WTC11 (cell line): ENCODE data around the gene DOCK8. TPM values are rescaled to one million over a fixed set of nuclear protein-coding genes. Genes with fewer than 3 reads are reported as not detected.

Experiments used
- ATAC-seq: fragments of 200-7000 bp; cut with Tn5 transposase; 2 replicates; pipeline ENCODE4 v1.10.0; 2021; ENCODE audit warnings: mild to moderate bottlenecking, moderate library complexity
- CTCF ChIA-PET: fragments of 300-600 bp; sonication (Branson Sonifier 250); formaldehyde crosslinking; loops from one replicate; lab custom pipeline; 2021; ENCODE audit warnings: antibody characterized with exemption; lab: Charles Lee
- POLR2A ChIA-PET: fragments of 350-600 bp; sonication (Branson Sonifier 250); formaldehyde crosslinking; loops from one replicate; lab custom pipeline; 2021; ENCODE audit warnings: antibody characterized with exemption; lab: Charles Lee
- DNase-seq: peaks from one replicate; pipeline ENCODE4 v3.0.0; 2021; ENCODE audit warnings: low spot score
- H3K27ac Mint-ChIP-seq: 2 replicates; pipeline ENCODE4 v1.8.0; 2021; ENCODE audit warnings: mixed read lengths
- H3K27me3 Mint-ChIP-seq: 2 replicates; pipeline ENCODE4 v1.8.0; 2021; ENCODE audit warnings: low read depth, mild to moderate bottlenecking, moderate library complexity, mixed read lengths
- H3K36me3 Mint-ChIP-seq: 2 replicates; pipeline ENCODE4 v1.8.0; 2021; ENCODE audit warnings: mixed read lengths
- H3K4me1 Mint-ChIP-seq: 2 replicates; pipeline ENCODE4 v1.8.0; 2022; ENCODE audit warnings: mixed read lengths
- H3K4me3 Mint-ChIP-seq: 2 replicates; pipeline ENCODE4 v1.8.0; 2021; ENCODE audit warnings: mild to moderate bottlenecking, moderate library complexity, mixed read lengths
- H3K9me3 Mint-ChIP-seq: 2 replicates; pipeline ENCODE4 v1.8.0; 2021; ENCODE audit warnings: mixed read lengths
- ESRRA ChIP-seq: sonication (generic); formaldehyde crosslinking; IDR thresholded peaks from 2 replicates; pipeline ENCODE4 v1.8.1; 2022; ENCODE audit warnings: mild to moderate bottlenecking, missing genetic modification reagents, borderline replicate concordance
- FOXK1 ChIP-seq: sonication (generic); formaldehyde crosslinking; IDR thresholded peaks from 2 replicates; pipeline ENCODE4 v1.8.0; 2022; ENCODE audit warnings: mild to moderate bottlenecking, moderate library complexity, missing genetic modification reagents
- GRHL2 ChIP-seq: fragments of 250-450 bp; sonication (Bioruptor Pico); IDR thresholded peaks from 2 replicates; pipeline ENCODE4 v1.8.0; 2022; ENCODE audit warnings: mild to moderate bottlenecking, moderate library complexity; ENCODE audit not compliant: insufficient replicate concordance, severe bottlenecking
- KAT7 ChIP-seq: sonication (generic); formaldehyde crosslinking; IDR thresholded peaks from 2 replicates; pipeline ENCODE4 v1.8.1; 2023; ENCODE audit warnings: missing genetic modification reagents, mild to moderate bottlenecking, borderline replicate concordance
- NFATC4 ChIP-seq: fragments of 250-450 bp; sonication (Bioruptor Pico); IDR thresholded peaks from 2 replicates; pipeline ENCODE4 v1.9.0; 2021; ENCODE audit warnings: mild to moderate bottlenecking
- SOX15 ChIP-seq: fragments of 250-450 bp; sonication (Bioruptor Pico); IDR thresholded peaks from 2 replicates; pipeline ENCODE4 v1.9.0; 2021; ENCODE audit warnings: mild to moderate bottlenecking
- TEAD1 ChIP-seq: sonication (generic); formaldehyde crosslinking; IDR thresholded peaks from 2 replicates; pipeline ENCODE4 v1.8.0; 2022; ENCODE audit warnings: mild to moderate bottlenecking, missing genetic modification reagents
- ZBTB21 ChIP-seq: sonication (generic); formaldehyde crosslinking; IDR thresholded peaks from 2 replicates; pipeline ENCODE4 v1.8.1; 2023; ENCODE audit warnings: mild to moderate bottlenecking, missing genetic modification reagents, borderline replicate concordance
- ZNF219 ChIP-seq: sonication (generic); formaldehyde crosslinking; IDR thresholded peaks from 2 replicates; pipeline ENCODE4 v1.8.0; 2023; ENCODE audit warnings: missing genetic modification reagents, mild to moderate bottlenecking, borderline replicate concordance
- ZNF317 ChIP-seq: sonication (generic); formaldehyde crosslinking; IDR thresholded peaks from 2 replicates; pipeline ENCODE4 v1.8.1; 2023; ENCODE audit warnings: low read depth, mild to moderate bottlenecking, moderate library complexity, missing genetic modification reagents, borderline replicate concordance
- ZNF396 ChIP-seq: fragments of 250-450 bp; sonication (Bioruptor Pico); IDR thresholded peaks from 2 replicates; pipeline ENCODE4 v1.8.0; 2021; ENCODE audit warnings: mild to moderate bottlenecking, moderate library complexity, borderline replicate concordance
- total RNA-seq: library from RNA; stranded (reverse); gene quantifications from 3 replicates; pipeline ENCODE4 v1.2.3, GENCODE V29; 2021
- TF ChIP-seq, protein P1 (sequence below): sonication (generic); formaldehyde crosslinking; IDR thresholded peaks from 2 replicates; pipeline ENCODE4 v1.8.0; 2023; ENCODE audit warnings: mild to moderate bottlenecking, missing genetic modification reagents
- TF ChIP-seq, protein P2 (sequence below): sonication (generic); formaldehyde crosslinking; IDR thresholded peaks from 2 replicates; pipeline ENCODE4 v1.8.1; 2023; ENCODE audit warnings: mild to moderate bottlenecking, missing genetic modification reagents, moderate library complexity
- TF ChIP-seq, protein P3 (sequence below): fragments of 250-450 bp; sonication (Bioruptor Pico); IDR thresholded peaks from 2 replicates; pipeline ENCODE4 v1.9.0; 2021; ENCODE audit warnings: moderate library complexity, mild to moderate bottlenecking, inconsistent platforms, borderline replicate concordance
- TF ChIP-seq, protein P4 (sequence below): sonication (generic); formaldehyde crosslinking; IDR thresholded peaks from 2 replicates; pipeline ENCODE4 v1.8.1; 2023; ENCODE audit warnings: mild to moderate bottlenecking, moderate library complexity, missing genetic modification reagents
- TF ChIP-seq, protein P5 (sequence below): sonication (generic); formaldehyde crosslinking; IDR thresholded peaks from 2 replicates; pipeline ENCODE4 v1.8.0; 2022; ENCODE audit warnings: mild to moderate bottlenecking, missing genetic modification reagents
- TF ChIP-seq, protein P6 (sequence below): sonication (generic); formaldehyde crosslinking; IDR thresholded peaks from 2 replicates; pipeline ENCODE4 v1.8.1; 2023; ENCODE audit warnings: mild to moderate bottlenecking, missing genetic modification reagents, borderline replicate concordance
- TF ChIP-seq, protein P7 (sequence below): fragments of 250-450 bp; sonication (Bioruptor Pico); IDR thresholded peaks from 2 replicates; pipeline ENCODE4 v2.1.2; 2022; ENCODE audit warnings: mild to moderate bottlenecking, moderate library complexity
- TF ChIP-seq, protein P8 (sequence below): fragments of 250-450 bp; sonication (Bioruptor Pico); IDR thresholded peaks from 2 replicates; pipeline ENCODE4 v1.9.0; 2021; ENCODE audit warnings: mild to moderate bottlenecking
- TF ChIP-seq, protein P9 (sequence below): sonication (generic); formaldehyde crosslinking; IDR thresholded peaks from 2 replicates; pipeline ENCODE4 v1.8.0; 2022; ENCODE audit warnings: mild to moderate bottlenecking, missing genetic modification reagents

Gene DOCK8
- total RNA-seq, 1 experiment from 2014 or later: 3.2 TPM

DNA sequence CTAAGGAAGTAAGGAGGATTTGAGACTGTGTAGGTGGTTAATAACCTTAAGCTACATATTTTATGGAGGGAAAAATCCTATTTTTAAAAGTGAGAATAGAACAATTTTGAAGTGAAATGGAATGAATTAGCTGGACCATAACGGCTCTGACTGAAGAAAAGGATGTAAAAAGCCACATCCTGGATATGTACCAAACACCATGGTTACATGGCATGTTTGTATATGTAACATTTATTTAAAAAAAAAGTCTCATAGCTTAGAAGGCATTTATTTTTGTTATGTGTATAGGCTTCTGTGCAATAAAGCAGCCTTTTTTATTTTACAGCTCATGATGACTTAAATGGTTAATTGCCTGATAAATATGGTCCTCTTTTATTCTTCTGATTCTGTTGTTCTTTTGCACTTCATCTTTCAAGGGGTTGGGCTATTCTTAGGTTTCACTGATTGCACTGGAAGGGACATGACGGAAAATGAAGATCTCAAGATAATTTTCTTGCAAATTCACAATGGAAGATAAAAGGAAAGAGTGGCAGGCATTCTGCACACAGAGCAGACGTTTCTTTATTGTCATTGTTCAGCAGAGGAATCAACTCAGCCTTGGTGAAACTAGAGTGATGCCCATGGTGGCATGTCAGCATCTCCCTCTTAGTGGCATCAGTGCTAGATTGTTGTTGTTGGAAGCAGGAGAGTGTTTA, 63.1 kb downstream of the DOCK8 start (continued):
- TF ChIP-seq, protein P1, sequence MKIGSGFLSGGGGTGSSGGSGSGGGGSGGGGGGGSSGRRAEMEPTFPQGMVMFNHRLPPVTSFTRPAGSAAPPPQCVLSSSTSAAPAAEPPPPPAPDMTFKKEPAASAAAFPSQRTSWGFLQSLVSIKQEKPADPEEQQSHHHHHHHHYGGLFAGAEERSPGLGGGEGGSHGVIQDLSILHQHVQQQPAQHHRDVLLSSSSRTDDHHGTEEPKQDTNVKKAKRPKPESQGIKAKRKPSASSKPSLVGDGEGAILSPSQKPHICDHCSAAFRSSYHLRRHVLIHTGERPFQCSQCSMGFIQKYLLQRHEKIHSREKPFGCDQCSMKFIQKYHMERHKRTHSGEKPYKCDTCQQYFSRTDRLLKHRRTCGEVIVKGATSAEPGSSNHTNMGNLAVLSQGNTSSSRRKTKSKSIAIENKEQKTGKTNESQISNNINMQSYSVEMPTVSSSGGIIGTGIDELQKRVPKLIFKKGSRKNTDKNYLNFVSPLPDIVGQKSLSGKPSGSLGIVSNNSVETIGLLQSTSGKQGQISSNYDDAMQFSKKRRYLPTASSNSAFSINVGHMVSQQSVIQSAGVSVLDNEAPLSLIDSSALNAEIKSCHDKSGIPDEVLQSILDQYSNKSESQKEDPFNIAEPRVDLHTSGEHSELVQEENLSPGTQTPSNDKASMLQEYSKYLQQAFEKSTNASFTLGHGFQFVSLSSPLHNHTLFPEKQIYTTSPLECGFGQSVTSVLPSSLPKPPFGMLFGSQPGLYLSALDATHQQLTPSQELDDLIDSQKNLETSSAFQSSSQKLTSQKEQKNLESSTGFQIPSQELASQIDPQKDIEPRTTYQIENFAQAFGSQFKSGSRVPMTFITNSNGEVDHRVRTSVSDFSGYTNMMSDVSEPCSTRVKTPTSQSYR (CRISPR knock-in tag): no peak
- TF ChIP-seq ZNF317 (CRISPR knock-in tag) (no peak), NFATC4 (no peak), GRHL2 (CRISPR knock-in tag) (no peak), ZBTB21 (CRISPR knock-in tag) (no peak), ESRRA (no peak), SOX15 (CRISPR knock-in tag) (no peak)
- TF ChIP-seq, protein P2, sequence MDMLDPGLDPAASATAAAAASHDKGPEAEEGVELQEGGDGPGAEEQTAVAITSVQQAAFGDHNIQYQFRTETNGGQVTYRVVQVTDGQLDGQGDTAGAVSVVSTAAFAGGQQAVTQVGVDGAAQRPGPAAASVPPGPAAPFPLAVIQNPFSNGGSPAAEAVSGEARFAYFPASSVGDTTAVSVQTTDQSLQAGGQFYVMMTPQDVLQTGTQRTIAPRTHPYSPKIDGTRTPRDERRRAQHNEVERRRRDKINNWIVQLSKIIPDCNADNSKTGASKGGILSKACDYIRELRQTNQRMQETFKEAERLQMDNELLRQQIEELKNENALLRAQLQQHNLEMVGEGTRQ (CRISPR knock-in tag): no peak
- TF ChIP-seq, protein P3, sequence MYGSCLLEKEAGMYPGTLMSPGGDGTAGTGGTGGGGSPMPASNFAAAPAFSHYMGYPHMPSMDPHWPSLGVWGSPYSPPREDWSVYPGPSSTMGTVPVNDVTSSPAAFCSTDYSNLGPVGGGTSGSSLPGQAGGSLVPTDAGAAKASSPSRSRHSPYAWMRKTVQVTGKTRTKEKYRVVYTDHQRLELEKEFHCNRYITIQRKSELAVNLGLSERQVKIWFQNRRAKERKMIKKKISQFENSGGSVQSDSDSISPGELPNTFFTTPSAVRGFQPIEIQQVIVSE: no peak

DNA sequence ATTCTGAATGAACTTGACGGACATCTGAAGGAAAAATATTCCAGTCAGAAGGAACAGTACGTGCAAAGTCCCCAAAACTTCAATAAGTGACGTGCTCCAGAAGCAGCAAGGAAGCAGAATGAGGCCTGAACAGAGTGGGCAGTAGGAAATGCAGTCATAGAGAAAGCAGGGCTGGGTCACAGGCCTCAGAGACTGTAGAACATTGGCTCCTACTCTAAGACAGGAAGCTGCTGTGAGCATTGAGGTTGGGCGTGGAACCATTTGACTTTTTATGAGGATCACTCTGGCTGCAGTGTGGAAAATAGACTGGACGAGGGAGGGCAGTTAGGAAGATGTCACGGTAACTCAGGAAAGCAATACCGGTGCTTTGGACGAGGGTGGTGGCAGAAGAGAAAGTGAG, 64.0 kb downstream of the DOCK8 start:
- H3K27ac Mint-ChIP-seq: no peak overlapping the region
- no peaks in the 10 kb centered on the region for H3K9me3 Mint-ChIP-seq
- H3K4me3 Mint-ChIP-seq: no peak overlapping the region
- H3K36me3 Mint-ChIP-seq: no peaks in the 10 kb centered on the region
- no peaks in the 10 kb centered on the region for H3K4me1 Mint-ChIP-seq
- DNase-seq (no peak), ATAC-seq (no peak)
- POLR2A ChIA-PET: no interaction called here
- H3K27me3 Mint-ChIP-seq: no peaks in the 10 kb centered on the region
- CTCF ChIA-PET: interaction anchor here (1.1 kb wide), 1 partner anchor 14 kb away, joined by 3 read pairs; no protein-coding TSS in a partner anchor
- no peak for TF ChIP-seq ZNF219 (CRISPR knock-in tag)
- TF ChIP-seq, protein P4, sequence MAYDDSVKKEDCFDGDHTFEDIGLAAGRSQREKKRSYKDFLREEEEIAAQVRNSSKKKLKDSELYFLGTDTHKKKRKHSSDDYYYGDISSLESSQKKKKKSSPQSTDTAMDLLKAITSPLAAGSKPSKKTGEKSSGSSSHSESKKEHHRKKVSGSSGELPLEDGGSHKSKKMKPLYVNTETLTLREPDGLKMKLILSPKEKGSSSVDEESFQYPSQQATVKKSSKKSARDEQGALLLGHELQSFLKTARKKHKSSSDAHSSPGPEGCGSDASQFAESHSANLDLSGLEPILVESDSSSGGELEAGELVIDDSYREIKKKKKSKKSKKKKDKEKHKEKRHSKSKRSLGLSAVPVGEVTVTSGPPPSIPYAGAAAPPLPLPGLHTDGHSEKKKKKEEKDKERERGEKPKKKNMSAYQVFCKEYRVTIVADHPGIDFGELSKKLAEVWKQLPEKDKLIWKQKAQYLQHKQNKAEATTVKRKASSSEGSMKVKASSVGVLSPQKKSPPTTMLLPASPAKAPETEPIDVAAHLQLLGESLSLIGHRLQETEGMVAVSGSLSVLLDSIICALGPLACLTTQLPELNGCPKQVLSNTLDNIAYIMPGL: no peak
- TF ChIP-seq TEAD1 (CRISPR knock-in tag): no peak
- TF ChIP-seq ZNF396: no peak
- no peak for TF ChIP-seq FOXK1
- TF ChIP-seq, protein P5, sequence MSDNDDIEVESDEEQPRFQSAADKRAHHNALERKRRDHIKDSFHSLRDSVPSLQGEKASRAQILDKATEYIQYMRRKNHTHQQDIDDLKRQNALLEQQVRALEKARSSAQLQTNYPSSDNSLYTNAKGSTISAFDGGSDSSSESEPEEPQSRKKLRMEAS (CRISPR knock-in tag): no peak
- TF ChIP-seq, protein P6, sequence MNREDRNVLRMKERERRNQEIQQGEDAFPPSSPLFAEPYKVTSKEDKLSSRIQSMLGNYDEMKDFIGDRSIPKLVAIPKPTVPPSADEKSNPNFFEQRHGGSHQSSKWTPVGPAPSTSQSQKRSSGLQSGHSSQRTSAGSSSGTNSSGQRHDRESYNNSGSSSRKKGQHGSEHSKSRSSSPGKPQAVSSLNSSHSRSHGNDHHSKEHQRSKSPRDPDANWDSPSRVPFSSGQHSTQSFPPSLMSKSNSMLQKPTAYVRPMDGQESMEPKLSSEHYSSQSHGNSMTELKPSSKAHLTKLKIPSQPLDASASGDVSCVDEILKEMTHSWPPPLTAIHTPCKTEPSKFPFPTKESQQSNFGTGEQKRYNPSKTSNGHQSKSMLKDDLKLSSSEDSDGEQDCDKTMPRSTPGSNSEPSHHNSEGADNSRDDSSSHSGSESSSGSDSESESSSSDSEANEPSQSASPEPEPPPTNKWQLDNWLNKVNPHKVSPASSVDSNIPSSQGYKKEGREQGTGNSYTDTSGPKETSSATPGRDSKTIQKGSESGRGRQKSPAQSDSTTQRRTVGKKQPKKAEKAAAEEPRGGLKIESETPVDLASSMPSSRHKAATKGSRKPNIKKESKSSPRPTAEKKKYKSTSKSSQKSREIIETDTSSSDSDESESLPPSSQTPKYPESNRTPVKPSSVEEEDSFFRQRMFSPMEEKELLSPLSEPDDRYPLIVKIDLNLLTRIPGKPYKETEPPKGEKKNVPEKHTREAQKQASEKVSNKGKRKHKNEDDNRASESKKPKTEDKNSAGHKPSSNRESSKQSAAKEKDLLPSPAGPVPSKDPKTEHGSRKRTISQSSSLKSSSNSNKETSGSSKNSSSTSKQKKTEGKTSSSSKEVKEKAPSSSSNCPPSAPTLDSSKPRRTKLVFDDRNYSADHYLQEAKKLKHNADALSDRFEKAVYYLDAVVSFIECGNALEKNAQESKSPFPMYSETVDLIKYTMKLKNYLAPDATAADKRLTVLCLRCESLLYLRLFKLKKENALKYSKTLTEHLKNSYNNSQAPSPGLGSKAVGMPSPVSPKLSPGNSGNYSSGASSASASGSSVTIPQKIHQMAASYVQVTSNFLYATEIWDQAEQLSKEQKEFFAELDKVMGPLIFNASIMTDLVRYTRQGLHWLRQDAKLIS (CRISPR knock-in tag): no peak
- TF ChIP-seq, protein P7, sequence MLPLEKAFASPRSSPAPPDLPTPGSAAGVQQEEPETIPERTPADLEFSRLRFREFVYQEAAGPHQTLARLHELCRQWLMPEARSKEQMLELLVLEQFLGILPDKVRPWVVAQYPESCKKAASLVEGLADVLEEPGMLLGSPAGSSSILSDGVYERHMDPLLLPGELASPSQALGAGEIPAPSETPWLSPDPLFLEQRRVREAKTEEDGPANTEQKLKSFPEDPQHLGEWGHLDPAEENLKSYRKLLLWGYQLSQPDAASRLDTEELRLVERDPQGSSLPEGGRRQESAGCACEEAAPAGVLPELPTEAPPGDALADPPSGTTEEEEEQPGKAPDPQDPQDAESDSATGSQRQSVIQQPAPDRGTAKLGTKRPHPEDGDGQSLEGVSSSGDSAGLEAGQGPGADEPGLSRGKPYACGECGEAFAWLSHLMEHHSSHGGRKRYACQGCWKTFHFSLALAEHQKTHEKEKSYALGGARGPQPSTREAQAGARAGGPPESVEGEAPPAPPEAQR (CRISPR knock-in tag): no peak
- no peak for TF ChIP-seq KAT7 (CRISPR knock-in tag)
- TF ChIP-seq, protein P8, sequence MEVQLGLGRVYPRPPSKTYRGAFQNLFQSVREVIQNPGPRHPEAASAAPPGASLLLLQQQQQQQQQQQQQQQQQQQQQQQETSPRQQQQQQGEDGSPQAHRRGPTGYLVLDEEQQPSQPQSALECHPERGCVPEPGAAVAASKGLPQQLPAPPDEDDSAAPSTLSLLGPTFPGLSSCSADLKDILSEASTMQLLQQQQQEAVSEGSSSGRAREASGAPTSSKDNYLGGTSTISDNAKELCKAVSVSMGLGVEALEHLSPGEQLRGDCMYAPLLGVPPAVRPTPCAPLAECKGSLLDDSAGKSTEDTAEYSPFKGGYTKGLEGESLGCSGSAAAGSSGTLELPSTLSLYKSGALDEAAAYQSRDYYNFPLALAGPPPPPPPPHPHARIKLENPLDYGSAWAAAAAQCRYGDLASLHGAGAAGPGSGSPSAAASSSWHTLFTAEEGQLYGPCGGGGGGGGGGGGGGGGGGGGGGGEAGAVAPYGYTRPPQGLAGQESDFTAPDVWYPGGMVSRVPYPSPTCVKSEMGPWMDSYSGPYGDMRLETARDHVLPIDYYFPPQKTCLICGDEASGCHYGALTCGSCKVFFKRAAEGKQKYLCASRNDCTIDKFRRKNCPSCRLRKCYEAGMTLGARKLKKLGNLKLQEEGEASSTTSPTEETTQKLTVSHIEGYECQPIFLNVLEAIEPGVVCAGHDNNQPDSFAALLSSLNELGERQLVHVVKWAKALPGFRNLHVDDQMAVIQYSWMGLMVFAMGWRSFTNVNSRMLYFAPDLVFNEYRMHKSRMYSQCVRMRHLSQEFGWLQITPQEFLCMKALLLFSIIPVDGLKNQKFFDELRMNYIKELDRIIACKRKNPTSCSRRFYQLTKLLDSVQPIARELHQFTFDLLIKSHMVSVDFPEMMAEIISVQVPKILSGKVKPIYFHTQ (CRISPR knock-in tag): no peak
- TF ChIP-seq, protein P9, sequence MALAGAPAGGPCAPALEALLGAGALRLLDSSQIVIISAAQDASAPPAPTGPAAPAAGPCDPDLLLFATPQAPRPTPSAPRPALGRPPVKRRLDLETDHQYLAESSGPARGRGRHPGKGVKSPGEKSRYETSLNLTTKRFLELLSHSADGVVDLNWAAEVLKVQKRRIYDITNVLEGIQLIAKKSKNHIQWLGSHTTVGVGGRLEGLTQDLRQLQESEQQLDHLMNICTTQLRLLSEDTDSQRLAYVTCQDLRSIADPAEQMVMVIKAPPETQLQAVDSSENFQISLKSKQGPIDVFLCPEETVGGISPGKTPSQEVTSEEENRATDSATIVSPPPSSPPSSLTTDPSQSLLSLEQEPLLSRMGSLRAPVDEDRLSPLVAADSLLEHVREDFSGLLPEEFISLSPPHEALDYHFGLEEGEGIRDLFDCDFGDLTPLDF (CRISPR knock-in tag): no peak
